ENCODE measurements around the gene SCUBE2.

The SCUBE2 gene

DNA sequence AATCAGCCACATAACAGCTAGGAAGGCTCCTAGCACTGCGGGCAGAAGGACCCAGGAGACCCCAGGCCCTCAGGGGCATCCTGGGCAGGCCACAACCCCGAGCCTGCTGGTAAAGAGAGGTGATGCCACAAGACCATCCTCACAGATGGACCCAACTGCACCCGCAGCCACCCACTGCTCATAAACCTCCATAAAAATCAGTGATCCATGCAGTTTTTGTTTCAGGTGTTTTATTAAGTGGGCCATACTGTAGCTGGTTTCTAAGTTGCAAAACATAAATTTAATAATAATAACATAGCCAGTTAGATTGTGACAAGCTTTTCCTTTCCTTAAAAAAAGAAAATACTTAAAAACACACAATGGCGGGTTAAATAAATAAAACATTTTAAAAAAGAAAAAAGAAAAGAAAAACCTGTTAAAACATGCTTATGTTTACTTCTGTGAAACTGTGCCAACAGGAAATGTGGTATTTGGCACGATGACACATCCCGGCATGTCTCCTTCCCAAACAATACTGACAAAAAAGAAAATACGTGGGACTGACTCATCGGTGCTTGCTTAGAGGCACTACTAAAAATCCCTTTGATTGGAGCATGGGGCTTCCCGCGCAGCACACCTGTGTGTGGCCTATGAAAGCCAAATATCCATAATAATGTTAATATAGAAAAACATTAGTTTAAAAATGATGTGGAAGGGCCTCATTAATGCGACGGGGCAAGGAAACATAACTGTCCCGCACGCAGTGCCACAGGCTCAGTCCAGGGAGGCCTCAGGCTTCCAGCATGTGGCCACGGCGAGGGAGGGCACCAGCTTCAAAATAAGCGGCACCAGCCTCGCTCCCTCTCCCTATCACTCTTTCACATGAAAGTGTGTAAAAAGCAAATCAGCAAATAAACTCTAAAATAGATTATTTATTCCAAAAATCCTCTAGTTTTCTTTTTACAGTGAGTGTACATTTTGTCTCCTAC is 47.5 kb upstream of the SCUBE2 start:
- ChIA-PET CTCF (interaction anchor here (0.6 to 5.2 kb wide), 26 partner anchors 8 to 870 kb away, joined by 3 to 78 read pairs (median 4); no protein-coding TSS in a partner anchor), POLR2A (interaction anchor here (0.6 kb wide), 1 partner anchor 31 kb away, joined by 4 read pairs; no protein-coding TSS in a partner anchor)
- Histone ChIP-seq H3K27ac (ENCODE audit: extremely low read depth, low read depth, low read length) (peak overlapping the region; percentile 66), H3K4me1 (ENCODE audit: control insufficient read depth, insufficient read depth, low read length) (peaks cover 15% of the 10 kb centered on the region), H3K4me3 (ENCODE audit: low read depth, low read length) (no peak overlapping the region), H3K9me3 (ENCODE audit: control insufficient read depth, insufficient read depth, low read depth, low read length) (no peaks in the 10 kb centered on the region), H3K36me3 (ENCODE audit: control insufficient read depth in 2 of 2, insufficient read depth in 1 of 2, low read length in 2 of 2) (peaks cover 0 to 76% of the 10 kb centered on the region in 2 experiments; a peak in 2 of 3 replicates)
- no peak; the same call in 1 of the 2 replicates for TF ChIP-seq ZNF76 (tag by site-specific recombination; IDR thresholded peaks at IDR 0.05; ENCODE audit: borderline replicate concordance, low read depth)
- TF ChIP-seq ZNF629 (tag by site-specific recombination; IDR thresholded peaks at IDR 0.05): peak; percentile 71; the same call in 1 of the 2 replicates
- no peak for TF ChIP-seq ZNF707 (tag by site-specific recombination; IDR thresholded peaks at IDR 0.05)
- TF ChIP-seq ZNF335 (tag by site-specific recombination; conservative IDR thresholded peaks at IDR 0.05): peak; percentile 39
- TF ChIP-seq ZIC2 (tag by site-specific recombination; IDR thresholded peaks at IDR 0.05): peak; percentile 50; the same call in 1 of the 2 replicates
- no peak for TF ChIP-seq SP2 (tag by site-specific recombination; IDR thresholded peaks at IDR 0.05)
- peak; percentile 93 for TF ChIP-seq ZNF366 (tag by site-specific recombination; conservative IDR thresholded peaks at IDR 0.05)
- TF ChIP-seq BCL11A (tag by site-specific recombination; IDR thresholded peaks at IDR 0.05; ENCODE audit: low read depth): 0 out of 2 replicates have a peak, but pooled peaks have one; percentile 34
- TF ChIP-seq, protein P1, sequence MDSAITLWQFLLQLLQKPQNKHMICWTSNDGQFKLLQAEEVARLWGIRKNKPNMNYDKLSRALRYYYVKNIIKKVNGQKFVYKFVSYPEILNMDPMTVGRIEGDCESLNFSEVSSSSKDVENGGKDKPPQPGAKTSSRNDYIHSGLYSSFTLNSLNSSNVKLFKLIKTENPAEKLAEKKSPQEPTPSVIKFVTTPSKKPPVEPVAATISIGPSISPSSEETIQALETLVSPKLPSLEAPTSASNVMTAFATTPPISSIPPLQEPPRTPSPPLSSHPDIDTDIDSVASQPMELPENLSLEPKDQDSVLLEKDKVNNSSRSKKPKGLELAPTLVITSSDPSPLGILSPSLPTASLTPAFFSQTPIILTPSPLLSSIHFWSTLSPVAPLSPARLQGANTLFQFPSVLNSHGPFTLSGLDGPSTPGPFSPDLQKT (IDR thresholded peaks at IDR 0.05; ENCODE audit: borderline replicate concordance, low read depth, low read length): no peak
- TF ChIP-seq, protein P2, sequence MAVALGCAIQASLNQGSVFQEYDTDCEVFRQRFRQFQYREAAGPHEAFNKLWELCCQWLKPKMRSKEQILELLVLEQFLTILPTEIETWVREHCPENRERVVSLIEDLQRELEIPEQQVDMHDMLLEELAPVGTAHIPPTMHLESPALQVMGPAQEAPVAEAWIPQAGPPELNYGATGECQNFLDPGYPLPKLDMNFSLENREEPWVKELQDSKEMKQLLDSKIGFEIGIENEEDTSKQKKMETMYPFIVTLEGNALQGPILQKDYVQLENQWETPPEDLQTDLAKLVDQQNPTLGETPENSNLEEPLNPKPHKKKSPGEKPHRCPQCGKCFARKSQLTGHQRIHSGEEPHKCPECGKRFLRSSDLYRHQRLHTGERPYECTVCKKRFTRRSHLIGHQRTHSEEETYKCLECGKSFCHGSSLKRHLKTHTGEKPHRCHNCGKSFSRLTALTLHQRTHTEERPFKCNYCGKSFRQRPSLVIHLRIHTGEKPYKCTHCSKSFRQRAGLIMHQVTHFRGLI (tag by site-specific recombination; IDR thresholded peaks at IDR 0.05): peak; percentile 32; the same call in 1 of the 2 replicates
- TF ChIP-seq ZNF600 (tag by site-specific recombination; IDR thresholded peaks at IDR 0.05): peak; percentile 36; the same call in 1 of the 2 replicates
- peak; percentile 64 for TF ChIP-seq SCRT2 (tag by site-specific recombination; IDR thresholded peaks at IDR 0.05)
- TF ChIP-seq KLF1 (tag by site-specific recombination; IDR thresholded peaks at IDR 0.05): no peak
- no peak; the same call in 1 of the 2 replicates for TF ChIP-seq ZNF2 (tag by site-specific recombination; IDR thresholded peaks at IDR 0.05)
- no peak for TF ChIP-seq ZNF140 (tag by site-specific recombination; IDR thresholded peaks at IDR 0.05)
- TF ChIP-seq ZNF24 (tag by site-specific recombination; IDR thresholded peaks at IDR 0.05): peak; percentile 64; the same call in 1 of the 2 replicates
- TF ChIP-seq GLIS1 (tag by site-specific recombination; IDR thresholded peaks at IDR 0.05): peak; percentile 25; the same call in 1 of the 2 replicates
- TF ChIP-seq, protein P3, sequence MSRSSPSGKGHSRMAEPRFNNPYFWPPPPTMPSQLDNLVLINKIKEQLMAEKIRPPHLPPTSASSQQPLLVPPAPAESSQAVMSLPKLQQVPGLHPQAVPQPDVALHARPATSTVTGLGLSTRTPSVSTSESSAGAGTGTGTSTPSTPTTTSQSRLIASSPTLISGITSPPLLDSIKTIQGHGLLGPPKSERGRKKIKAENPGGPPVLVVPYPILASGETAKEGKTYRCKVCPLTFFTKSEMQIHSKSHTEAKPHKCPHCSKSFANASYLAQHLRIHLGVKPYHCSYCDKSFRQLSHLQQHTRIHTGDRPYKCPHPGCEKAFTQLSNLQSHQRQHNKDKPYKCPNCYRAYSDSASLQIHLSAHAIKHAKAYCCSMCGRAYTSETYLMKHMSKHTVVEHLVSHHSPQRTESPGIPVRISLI (tag by site-specific recombination; IDR thresholded peaks at IDR 0.05): peak; percentile 96
- peak; percentile 82 for TF ChIP-seq ZFP69B (tag by site-specific recombination; IDR thresholded peaks at IDR 0.05)
- TF ChIP-seq ZNF10 (tag by site-specific recombination; IDR thresholded peaks at IDR 0.05): 0 out of 2 replicates have a peak, but pooled peaks have one; percentile 39
- no peak for TF ChIP-seq ZNF48 (tag by site-specific recombination; IDR thresholded peaks at IDR 0.05)
- TF ChIP-seq ZXDB (tag by site-specific recombination; IDR thresholded peaks at IDR 0.05): 0 out of 2 replicates have a peak, but pooled peaks have one; percentile 35
- peak; percentile 68 for TF ChIP-seq FEZF1 (tag by site-specific recombination; IDR thresholded peaks at IDR 0.05)
- TF ChIP-seq ZNF394 (tag by site-specific recombination; IDR thresholded peaks at IDR 0.05; ENCODE audit: borderline replicate concordance): peak; percentile 35
- TF ChIP-seq ZFHX2 (tag by site-specific recombination; conservative IDR thresholded peaks at IDR 0.05): peak; percentile 30; the same call in 1 of the 2 replicates
- TF ChIP-seq ZNF792 (tag by site-specific recombination; IDR thresholded peaks at IDR 0.05): no peak
- TF ChIP-seq IKZF3 (tag by site-specific recombination; IDR thresholded peaks at IDR 0.05): peak; percentile 33; the same call in 1 of the 2 replicates
- TF ChIP-seq ZNF239 (tag by site-specific recombination; IDR thresholded peaks at IDR 0.05): no peak
- TF ChIP-seq ZNF133 (tag by site-specific recombination; IDR thresholded peaks at IDR 0.05): no peak
- TF ChIP-seq HOXD13 (CRISPR knock-in tag; IDR thresholded peaks at IDR 0.05; ENCODE audit: borderline replicate concordance): peak; percentile 9; the same call in 1 of the 2 replicates
